Spleen (tissue), 7 donors: Measurements from ENCODE around the gene REC114.

ENCODE experiments used
- POLR2A ChIP-seq, 3 donors: fragments of 450-650 bp; IDR thresholded peaks; one replicate each; pipeline ENCODE4 v1.5.1; 2017; ENCODE audit warnings: antibody characterized with exemption in 3 of 3, mild to moderate bottlenecking in 1 of 3
- POLR2AphosphoS5 ChIP-seq, 3 donors: sonication (generic); formaldehyde crosslinking; IDR thresholded peaks; one replicate each; pipeline ENCODE4 v1.5.1; 2017; ENCODE audit warnings: antibody characterized with exemption in 3 of 3
- TF ChIP-seq, protein P1 (sequence below), 11 experiments: fragments of 200-600 bp in 7 of 11; fragments of 450-650 bp in 4 of 11; sonication (generic) in 4 of 11; IDR thresholded peaks in 8 of 11; conservative IDR thresholded peaks in 3 of 11; 1 replicate in 7 of 11; 2 replicates in 4 of 11; pipeline versions ENCODE4 v1.4.0 to v1.8.0; 2016 to 2021; ENCODE audit warnings: antibody characterized with exemption in 11 of 11, inconsistent platforms in 4 of 11, mild to moderate bottlenecking in 1 of 11
- donor health status: DM: no; HTN: no; CAD: no; lungs with moderate emphysema.
- donor health status: DM: no; HTN: no; CAD: no.
- donor health status: DM: no; HTN: no; CAD: no.

DNA sequence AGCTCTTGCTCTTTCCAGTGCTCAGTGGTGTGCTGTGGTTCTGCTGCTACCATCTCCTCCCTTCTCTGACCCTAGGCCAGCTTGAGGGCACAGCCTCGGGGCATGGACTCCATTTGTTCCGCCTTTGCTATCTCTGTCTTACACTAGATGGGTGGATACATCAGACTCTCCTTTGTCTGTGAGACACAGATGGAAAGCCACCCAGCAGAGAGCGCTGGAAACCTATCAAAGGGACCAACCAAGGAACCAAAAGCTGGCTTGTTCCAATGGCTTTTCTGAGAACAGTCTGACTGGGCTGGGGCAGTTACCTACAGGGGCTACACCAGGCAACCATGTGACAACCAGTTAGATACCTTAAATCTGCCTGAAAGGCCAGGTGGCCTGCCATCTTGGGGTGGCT, 126.4 kb downstream of the REC114 start:
- TF ChIP-seq, protein P1, sequence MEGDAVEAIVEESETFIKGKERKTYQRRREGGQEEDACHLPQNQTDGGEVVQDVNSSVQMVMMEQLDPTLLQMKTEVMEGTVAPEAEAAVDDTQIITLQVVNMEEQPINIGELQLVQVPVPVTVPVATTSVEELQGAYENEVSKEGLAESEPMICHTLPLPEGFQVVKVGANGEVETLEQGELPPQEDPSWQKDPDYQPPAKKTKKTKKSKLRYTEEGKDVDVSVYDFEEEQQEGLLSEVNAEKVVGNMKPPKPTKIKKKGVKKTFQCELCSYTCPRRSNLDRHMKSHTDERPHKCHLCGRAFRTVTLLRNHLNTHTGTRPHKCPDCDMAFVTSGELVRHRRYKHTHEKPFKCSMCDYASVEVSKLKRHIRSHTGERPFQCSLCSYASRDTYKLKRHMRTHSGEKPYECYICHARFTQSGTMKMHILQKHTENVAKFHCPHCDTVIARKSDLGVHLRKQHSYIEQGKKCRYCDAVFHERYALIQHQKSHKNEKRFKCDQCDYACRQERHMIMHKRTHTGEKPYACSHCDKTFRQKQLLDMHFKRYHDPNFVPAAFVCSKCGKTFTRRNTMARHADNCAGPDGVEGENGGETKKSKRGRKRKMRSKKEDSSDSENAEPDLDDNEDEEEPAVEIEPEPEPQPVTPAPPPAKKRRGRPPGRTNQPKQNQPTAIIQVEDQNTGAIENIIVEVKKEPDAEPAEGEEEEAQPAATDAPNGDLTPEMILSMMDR (IDR thresholded peaks at IDR 0.05 in 8 of 11, conservative IDR thresholded peaks at IDR 0.05 in 3 of 11) = no peak
- TF ChIP-seq POLR2AphosphoS5 (IDR thresholded peaks at IDR 0.05) (no peak), POLR2A (IDR thresholded peaks at IDR 0.05) (no peak)
